Prostate gland (tissue), 2 donors: ENCODE data around the gene EREG.

Experiments used
- CTCF ChIP-seq, 4 experiments: fragments of 200-600 bp in 2 of 4; fragments of 450-650 bp in 2 of 4; sonication (generic) in 2 of 4; IDR thresholded peaks; 1 replicate in 3 of 4; 2 replicates in 1 of 4; pipeline ENCODE4 v1.5.1; 2016 to 2019; ENCODE audit warnings: antibody characterized with exemption in 4 of 4, mild to moderate bottlenecking in 2 of 4, moderate library complexity in 2 of 4
- POLR2A ChIP-seq: fragments of 450-650 bp; IDR thresholded peaks from one replicate; pipeline ENCODE4 v1.6.1; 2016; ENCODE audit warnings: antibody characterized with exemption, mild to moderate bottlenecking
- POLR2AphosphoS5 ChIP-seq: sonication (generic); formaldehyde crosslinking; IDR thresholded peaks from one replicate; pipeline ENCODE4 v1.6.1; 2017; ENCODE audit warnings: antibody characterized with exemption

GRCh38 chr4:74322301-74322700 lies 42.6 kb upstream of the EREG start:
- TF ChIP-seq POLR2A (no peak), CTCF (IDR thresholded peaks at IDR 0.05) (no peak), POLR2AphosphoS5 (no peak)
